ENCODE measurements around the gene SPOCK2.

GRCh38 chr10:72041491-72041890, 46.9 kb downstream of the SPOCK2 start:
- TF ChIP-seq CTCF (conservative IDR thresholded peaks at IDR 0.05) (no peak), ZFX (IDR thresholded peaks at IDR 0.05) (no peak)
